Upper lobe of left lung (tissue), 4 donors: Measurements from ENCODE around the gene GSG1L.

Source experiments
- EP300 ChIP-seq, 4 donors: sonication (generic); formaldehyde crosslinking; IDR thresholded peaks; one replicate each; pipeline ENCODE4 v1.5.1; 2017; ENCODE audit warnings: antibody characterized with exemption in 4 of 4, control low read depth in 2 of 4
- POLR2A ChIP-seq, 4 donors: fragments of 450-650 bp; IDR thresholded peaks; one replicate each; pipeline ENCODE4 v1.5.1; 2016 to 2017; ENCODE audit warnings: antibody characterized with exemption in 4 of 4, mild to moderate bottlenecking in 2 of 4
- POLR2AphosphoS5 ChIP-seq, 2 donors: sonication (generic); formaldehyde crosslinking; IDR thresholded peaks; one replicate each; pipeline ENCODE4 v1.5.1; 2017; ENCODE audit warnings: antibody characterized with exemption in 2 of 2
- TF ChIP-seq, protein P1 (sequence below), 6 experiments: fragments of 450-650 bp in 4 of 6; fragments of 200-600 bp in 2 of 6; sonication (generic) in 2 of 6; IDR thresholded peaks; one replicate each; pipeline ENCODE4 v1.5.1; 2016 to 2019; ENCODE audit warnings: antibody characterized with exemption in 6 of 6

DNA sequence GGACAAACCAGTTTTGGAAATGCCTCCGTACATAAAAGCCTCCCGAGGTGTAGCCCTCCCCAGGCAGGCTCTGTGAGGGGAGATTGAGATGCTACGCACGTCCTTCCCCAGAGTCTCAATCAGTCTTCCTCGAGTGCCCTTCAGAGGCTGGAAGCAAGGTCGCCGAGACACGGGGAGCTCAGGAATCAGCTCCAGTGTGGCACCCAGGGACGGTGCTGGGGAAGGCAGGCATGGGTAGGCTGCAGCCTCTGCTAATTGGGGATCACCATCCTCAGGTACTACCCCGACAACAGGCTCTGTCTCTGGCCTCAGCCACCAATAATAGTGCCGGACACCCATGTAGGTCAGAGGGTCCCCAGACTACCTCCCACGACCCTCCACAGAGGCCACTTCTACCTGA, 28.1 kb upstream of the GSG1L start:
- no peak for TF ChIP-seq POLR2AphosphoS5 (IDR thresholded peaks at IDR 0.05)
- TF ChIP-seq, protein P1, sequence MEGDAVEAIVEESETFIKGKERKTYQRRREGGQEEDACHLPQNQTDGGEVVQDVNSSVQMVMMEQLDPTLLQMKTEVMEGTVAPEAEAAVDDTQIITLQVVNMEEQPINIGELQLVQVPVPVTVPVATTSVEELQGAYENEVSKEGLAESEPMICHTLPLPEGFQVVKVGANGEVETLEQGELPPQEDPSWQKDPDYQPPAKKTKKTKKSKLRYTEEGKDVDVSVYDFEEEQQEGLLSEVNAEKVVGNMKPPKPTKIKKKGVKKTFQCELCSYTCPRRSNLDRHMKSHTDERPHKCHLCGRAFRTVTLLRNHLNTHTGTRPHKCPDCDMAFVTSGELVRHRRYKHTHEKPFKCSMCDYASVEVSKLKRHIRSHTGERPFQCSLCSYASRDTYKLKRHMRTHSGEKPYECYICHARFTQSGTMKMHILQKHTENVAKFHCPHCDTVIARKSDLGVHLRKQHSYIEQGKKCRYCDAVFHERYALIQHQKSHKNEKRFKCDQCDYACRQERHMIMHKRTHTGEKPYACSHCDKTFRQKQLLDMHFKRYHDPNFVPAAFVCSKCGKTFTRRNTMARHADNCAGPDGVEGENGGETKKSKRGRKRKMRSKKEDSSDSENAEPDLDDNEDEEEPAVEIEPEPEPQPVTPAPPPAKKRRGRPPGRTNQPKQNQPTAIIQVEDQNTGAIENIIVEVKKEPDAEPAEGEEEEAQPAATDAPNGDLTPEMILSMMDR (IDR thresholded peaks at IDR 0.05), result no peak
- no peak for TF ChIP-seq POLR2A (IDR thresholded peaks at IDR 0.05)
- no peak for TF ChIP-seq EP300 (IDR thresholded peaks at IDR 0.05)
